Osteoblast (primary cell): ENCODE results near the gene SLC22A13. TPM values are rescaled to one million over a fixed set of nuclear protein-coding genes. Genes with fewer than 3 reads are reported as not detected.

Source experiments
- DNase-seq: peaks from one replicate; pipeline ENCODE4 v3.0.0; 2011; ENCODE audit warnings: low spot score, mixed read lengths; ENCODE audit not compliant: insufficient read length; ENCODE audit errors: missing footprints
- H2AFZ ChIP-seq: 2 replicates; pipeline ENCODE4 v1.6.0; 2011; ENCODE audit warnings: mild to moderate bottlenecking, low read length
- H3K27ac ChIP-seq: 2 replicates; pipeline ENCODE4 v1.5.1; 2011; ENCODE audit warnings: mild to moderate bottlenecking, low read depth, low read length, moderate library complexity
- H3K27me3 ChIP-seq: 2 replicates; pipeline ENCODE4 v1.6.0; 2012; ENCODE audit warnings: mild to moderate bottlenecking, control low read depth, inconsistent platforms, low read length, moderate library complexity; ENCODE audit not compliant: insufficient read depth
- H3K36me3 ChIP-seq: 2 replicates; pipeline ENCODE4 v1.5.1; 2011; ENCODE audit warnings: mild to moderate bottlenecking, low read length, control low read depth, moderate library complexity; ENCODE audit not compliant: insufficient read depth
- H3K4me1 ChIP-seq: 2 replicates; pipeline ENCODE4 v1.5.1; 2011; ENCODE audit warnings: mild to moderate bottlenecking, low read length, control low read depth, moderate library complexity; ENCODE audit not compliant: insufficient read depth
- H3K4me2 ChIP-seq: 2 replicates; pipeline ENCODE4 v1.6.0; 2011; ENCODE audit warnings: mild to moderate bottlenecking, low read length; ENCODE audit not compliant: insufficient read depth
- H3K4me3 ChIP-seq: fragments of 200-600 bp; sonication (generic); 3 replicates; pipeline ENCODE4 v1.5.1; 2012; ENCODE audit warnings: mild to moderate bottlenecking, low read length, inconsistent platforms; ENCODE audit not compliant: insufficient read depth
- H3K79me2 ChIP-seq: 2 replicates; pipeline ENCODE4 v1.6.0; 2012; ENCODE audit warnings: mild to moderate bottlenecking, low read length, control low read depth, inconsistent platforms; ENCODE audit not compliant: insufficient read depth
- H3K9me3 ChIP-seq: 2 replicates; pipeline ENCODE4 v1.5.1; 2011; ENCODE audit warnings: low read depth, low read length, control low read depth
- H4K20me1 ChIP-seq: 2 replicates; pipeline ENCODE4 v1.6.0; 2012; ENCODE audit warnings: mild to moderate bottlenecking, low read length, control low read depth; ENCODE audit not compliant: insufficient read depth
- CTCF ChIP-seq: IDR thresholded peaks from 2 replicates; pipeline ENCODE4 v1.5.1; 2011; ENCODE audit warnings: mild to moderate bottlenecking, low read depth, low read length, moderate library complexity; ENCODE audit errors: extremely low read depth
- total RNA-seq: library from RNA; depleted of rRNA; stranded (reverse); fragments of >200 nt; gene quantifications from 2 replicates; pipeline ENCODE4 v1.2.3, GENCODE V29; 2012

The SLC22A13 gene
- total RNA-seq, 1 donor, result 0.36 TPM

GRCh38 chr3:38313263-38313662 lies 47.7 kb downstream of the SLC22A13 start:
- H3K9me3 ChIP-seq, result no peaks in the 10 kb centered on the region
- H3K4me1 ChIP-seq, result no peaks in the 10 kb centered on the region
- H3K4me3 ChIP-seq, result no peak overlapping the region
- no peak overlapping the region for H3K27ac ChIP-seq
- H3K4me2 ChIP-seq, result no peak overlapping the region
- TF ChIP-seq CTCF, result no peak
- H4K20me1 ChIP-seq, result no peaks in the 10 kb centered on the region
- no peaks in the 10 kb centered on the region for H3K79me2 ChIP-seq
- no peak overlapping the region for H2AFZ ChIP-seq
- H3K36me3 ChIP-seq, result no peaks in the 10 kb centered on the region
- no peaks in the 10 kb centered on the region for H3K27me3 ChIP-seq
- DNase-seq, result no peak

- no peak for DNase-seq
- Histone ChIP-seq H3K4me2 (no peak overlapping the region), H3K4me3 (no peak overlapping the region), H4K20me1 (no peaks in the 10 kb centered on the region), H3K36me3 (no peaks in the 10 kb centered on the region), H3K9me3 (no peaks in the 10 kb centered on the region), H3K27ac (no peak overlapping the region), H3K4me1 (no peaks in the 10 kb centered on the region), H2AFZ (no peak overlapping the region), H3K79me2 (no peaks in the 10 kb centered on the region), H3K27me3 (no peaks in the 10 kb centered on the region)
- no peak for TF ChIP-seq CTCF
Measured at GRCh38 chr3:38313695-38314094, 48.1 kb downstream of the SLC22A13 start.

GRCh38 chr3:38314112-38314763 lies 48.6 kb downstream of the SLC22A13 start:
- no peaks in the 10 kb centered on the region for H4K20me1 ChIP-seq
- no peak overlapping the region for H3K27ac ChIP-seq
- no peak for DNase-seq
- H3K36me3 ChIP-seq, result no peaks in the 10 kb centered on the region
- H3K4me2 ChIP-seq, result no peak overlapping the region
- no peaks in the 10 kb centered on the region for H3K27me3 ChIP-seq
- no peaks in the 10 kb centered on the region for H3K9me3 ChIP-seq
- TF ChIP-seq CTCF, result no peak
- H3K4me1 ChIP-seq, result no peaks in the 10 kb centered on the region
- no peak overlapping the region for H2AFZ ChIP-seq
- no peaks in the 10 kb centered on the region for H3K79me2 ChIP-seq
- no peak overlapping the region for H3K4me3 ChIP-seq

- H3K9me3 ChIP-seq, result no peaks in the 10 kb centered on the region
- no peaks in the 10 kb centered on the region for H3K36me3 ChIP-seq
- H3K27me3 ChIP-seq, result no peaks in the 10 kb centered on the region
- peak; percentile 76 for DNase-seq
- no peak overlapping the region for H3K4me3 ChIP-seq
- no peaks in the 10 kb centered on the region for H3K4me1 ChIP-seq
- TF ChIP-seq CTCF, result no peak
- H4K20me1 ChIP-seq, result no peaks in the 10 kb centered on the region
- no peak overlapping the region for H3K27ac ChIP-seq
- H3K4me2 ChIP-seq, result no peak overlapping the region
- no peak overlapping the region for H2AFZ ChIP-seq
- no peaks in the 10 kb centered on the region for H3K79me2 ChIP-seq
Measured at GRCh38 chr3:38314764-38315487, 49.3 kb downstream of the SLC22A13 start.
